Stimulated activated CD8-positive, alpha-beta memory T cell treated with anti-CD3 and anti-CD28 coated beads, Interleukin-7, amount 100 ng/mL, for 4 hours (primary cell): Measurements from ENCODE around the gene MAGI1.

Experiments used
- DNase-seq, 2 donors: peaks; one replicate each; pipeline ENCODE4 v3.0.0-alpha.2; 2020; ENCODE audit warnings: low read depth in 2 of 2

The MAGI1 gene

GRCh38 chr3:65971293-65972252 lies 67.1 kb downstream of the MAGI1 start:
- no peak for DNase-seq

GRCh38 chr3:65968996-65969395 lies 69.7 kb downstream of the MAGI1 start:
- DNase-seq: no peak

GRCh38 chr3:65967451-65967850 lies 71.3 kb downstream of the MAGI1 start:
- no peak for DNase-seq

GRCh38 chr3:65964838-65965237 lies 73.9 kb downstream of the MAGI1 start:
- no peak for DNase-seq

GRCh38 chr3:65963787-65964677 lies 74.7 kb downstream of the MAGI1 start:
- DNase-seq: no peak

GRCh38 chr3:65961733-65962132 lies 77.0 kb downstream of the MAGI1 start:
- DNase-seq: no peak

- no peak for DNase-seq
These were observed 77.6 kb downstream of the MAGI1 start for GRCh38 chr3:65961128-65961527.

- DNase-seq: no peak
These were observed 78.6 kb downstream of the MAGI1 start for GRCh38 chr3:65960087-65960486.

GRCh38 chr3:65958216-65958615 lies 80.5 kb downstream of the MAGI1 start:
- no peak for DNase-seq

- DNase-seq: no peak
These were observed 82.8 kb downstream of the MAGI1 start for GRCh38 chr3:65955792-65956477.

GRCh38 chr3:65953881-65954733 lies 84.6 kb downstream of the MAGI1 start:
- DNase-seq: no peak

- no peak for DNase-seq
These were observed 85.4 kb downstream of the MAGI1 start for GRCh38 chr3:65953301-65953812.

GRCh38 chr3:65952842-65953241 lies 85.9 kb downstream of the MAGI1 start:
- DNase-seq: no peak

- no peak for DNase-seq
These were observed 86.7 kb downstream of the MAGI1 start for GRCh38 chr3:65951836-65952505.

GRCh38 chr3:65950340-65951326 lies 88.1 kb downstream of the MAGI1 start:
- no peak for DNase-seq

- no peak for DNase-seq
These were observed 89.7 kb downstream of the MAGI1 start for GRCh38 chr3:65948841-65949573.

GRCh38 chr3:65946438-65946837 lies 92.3 kb downstream of the MAGI1 start:
- DNase-seq: no peak

- DNase-seq: no peak
These were observed 92.8 kb downstream of the MAGI1 start for GRCh38 chr3:65945953-65946352.
